T-helper 1 cell treated with Interleukin-12 subunit alpha and Interleukin-12 subunit beta and Interleukin-4 antibody, amounts not matched to agents 30 μg/mL and 1 μg/mL, for 36 hours (primary cell): ENCODE results near the gene ATP1A3.
"Not testable (repeated sequence)": the region's sequence is repeated elsewhere in the genome, so short reads cannot be mapped to it uniquely, and the experiment has no call there.

Experiments
- H3K27ac Mint-ChIP-seq: one replicate; pipeline ENCODE4 v1.8.0; 2021; ENCODE audit warnings: mild to moderate bottlenecking, mixed read lengths
- H3K27me3 Mint-ChIP-seq: one replicate; pipeline ENCODE4 v1.8.0; 2021; ENCODE audit warnings: low read depth, mixed read lengths
- H3K36me3 Mint-ChIP-seq: one replicate; pipeline ENCODE4 v1.8.0; 2021; ENCODE audit warnings: low read depth, mixed read lengths
- H3K4me1 Mint-ChIP-seq: one replicate; pipeline ENCODE4 v1.8.0; 2021; ENCODE audit warnings: low read depth, mixed read lengths
- H3K4me3 Mint-ChIP-seq: one replicate; pipeline ENCODE4 v1.8.0; 2021; ENCODE audit warnings: mild to moderate bottlenecking, moderate library complexity, mixed read lengths
- H3K9me3 Mint-ChIP-seq: one replicate; pipeline ENCODE4 v1.8.0; 2021; ENCODE audit warnings: mixed read lengths

Gene ATP1A3

DNA sequence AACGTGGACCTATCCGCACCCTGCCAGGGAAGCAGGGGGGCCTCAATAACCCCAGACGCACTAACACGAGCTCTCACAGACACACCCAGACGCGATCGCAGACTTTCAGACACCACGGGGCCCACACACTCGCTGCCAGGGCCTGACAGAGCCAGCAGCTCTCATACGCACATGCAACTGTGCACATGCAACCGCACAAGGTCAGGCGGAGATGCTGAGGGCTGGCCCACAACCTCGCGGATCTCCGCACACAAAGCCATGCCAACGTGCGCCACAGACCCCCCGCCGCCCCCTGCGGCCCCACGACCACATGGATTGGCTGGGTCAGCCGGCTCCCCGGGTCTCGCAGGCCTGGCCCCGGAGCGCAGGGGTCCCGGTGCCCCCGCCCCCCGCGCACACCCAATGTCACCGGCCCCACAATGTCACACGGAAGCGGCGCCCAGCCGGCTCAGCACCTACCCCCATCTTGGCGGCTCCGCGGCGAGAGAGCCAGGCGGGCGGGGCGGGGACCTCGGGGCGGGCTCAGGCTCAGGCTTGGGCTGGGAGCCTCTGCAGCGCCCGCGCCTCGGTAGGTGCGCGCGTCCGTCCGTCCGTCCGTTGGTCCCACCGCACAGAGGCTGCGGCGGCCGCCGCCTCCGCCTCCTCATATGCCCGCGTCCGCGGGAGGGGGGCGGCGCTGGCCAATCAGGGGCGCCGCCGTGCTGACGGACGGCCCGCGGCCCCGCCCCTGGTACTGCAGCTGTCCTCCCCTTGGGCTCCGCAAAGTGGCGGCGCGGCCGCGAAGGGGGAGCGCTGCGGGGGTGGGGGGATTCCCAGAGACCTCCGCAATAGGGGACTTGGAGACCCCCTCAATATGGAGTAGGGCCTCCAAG lies at the start of gene ATP1A3:
ATP1A3 (minus strand) TSS at position 619 of the 872 bp plus-strand sequence; CDS start at position 465, 154 bp downstream.
- peaks cover 46% of the 10 kb centered on the region for H3K27me3 Mint-ChIP-seq
- H3K27ac Mint-ChIP-seq: no peak within 1 kb of the TSS
- H3K4me1 Mint-ChIP-seq: peaks cover 11% of the 10 kb centered on the region
- H3K36me3 Mint-ChIP-seq: no peaks in the 10 kb centered on the region
- peak within 1 kb of the TSS; percentile 35 for H3K4me3 Mint-ChIP-seq
- no peaks in the 10 kb centered on the region for H3K9me3 Mint-ChIP-seq

DNA sequence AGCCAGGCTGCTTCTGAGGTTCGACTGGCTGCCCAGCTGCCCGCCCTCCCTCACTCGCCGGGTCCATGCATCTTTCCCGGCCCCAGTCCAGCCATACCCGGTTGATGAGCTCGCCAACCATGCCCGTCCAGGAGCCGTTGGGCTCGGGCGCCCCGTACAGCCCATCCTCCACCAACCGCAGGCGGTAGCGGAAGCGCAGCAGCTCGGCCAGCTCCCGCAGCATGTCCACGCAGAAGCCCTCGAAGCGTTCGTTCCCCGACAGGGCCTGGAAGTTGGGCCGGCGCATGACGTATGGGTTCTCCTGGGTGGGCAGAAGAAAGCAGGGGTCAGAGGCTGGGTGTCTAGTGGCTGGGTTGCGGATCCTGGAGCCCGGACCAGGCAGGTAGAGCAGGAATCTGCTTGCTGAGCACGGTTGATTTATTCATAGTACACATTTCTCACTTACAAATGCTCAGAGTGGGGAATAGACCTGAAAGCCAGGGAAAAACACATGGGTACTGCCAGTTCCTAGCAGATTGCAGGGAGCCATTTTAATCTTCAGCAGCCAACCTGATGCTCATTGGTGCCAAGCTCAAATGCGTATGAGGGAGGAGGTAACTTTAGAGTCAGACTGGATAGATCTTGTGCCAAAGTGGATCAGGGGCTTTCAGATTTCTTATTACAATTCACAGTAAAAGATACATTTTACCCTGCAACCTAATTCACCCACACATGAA lies 48.6 kb upstream of the ATP1A3 start:
- Mint-ChIP-seq H3K4me1 (no peaks in the 10 kb centered on the region), H3K27ac (no peak overlapping the region), H3K4me3 (no peak overlapping the region), H3K27me3 (peaks cover 5% of the 10 kb centered on the region), H3K9me3 (no peaks in the 10 kb centered on the region), H3K36me3 (no peaks in the 10 kb centered on the region)

DNA sequence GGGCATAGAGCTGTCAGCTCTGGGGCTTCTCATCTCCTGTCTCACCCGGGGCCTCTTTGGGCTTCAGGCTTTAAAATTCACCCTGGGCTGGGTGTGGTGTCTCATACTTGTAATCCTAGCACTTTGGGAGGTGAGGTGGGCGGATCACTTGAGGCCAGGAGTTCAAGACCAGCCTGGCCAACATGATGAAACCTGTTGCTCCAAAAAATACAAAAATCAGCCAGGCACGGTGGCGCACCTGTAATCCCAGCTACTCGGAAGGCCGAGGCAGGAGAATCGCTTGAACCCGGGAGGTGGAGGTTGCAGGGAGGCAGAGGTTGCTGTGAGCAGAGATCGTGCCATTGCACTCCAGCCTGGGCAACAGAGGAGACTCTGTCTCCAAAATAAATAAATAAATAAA lies 46.5 kb upstream of the ATP1A3 start:
- not testable (repeated sequence) for H3K9me3 Mint-ChIP-seq

DNA sequence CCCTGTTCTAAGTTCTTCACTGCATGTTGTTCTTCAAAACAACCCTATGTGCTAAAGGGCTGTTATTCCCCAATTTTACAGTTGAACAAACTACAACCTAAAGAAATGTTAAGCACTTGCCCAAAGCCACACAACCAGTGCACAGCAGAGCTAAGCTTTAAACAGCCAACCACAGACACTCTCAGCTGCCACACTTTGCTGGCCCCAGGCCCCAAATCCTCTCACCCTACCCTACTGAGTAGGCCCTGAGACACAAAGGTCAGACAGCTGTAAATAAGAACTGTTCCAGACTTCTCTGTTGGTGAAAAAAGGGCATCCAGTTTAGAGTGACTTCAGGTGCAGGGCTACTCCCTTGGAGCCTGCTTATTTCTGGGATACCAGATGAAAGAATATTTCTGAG lies 46.0 kb upstream of the ATP1A3 start:
- Mint-ChIP-seq H3K27ac (no peak overlapping the region), H3K36me3 (no peaks in the 10 kb centered on the region), H3K9me3 (no peaks in the 10 kb centered on the region), H3K4me3 (no peak overlapping the region), H3K27me3 (no peaks in the 10 kb centered on the region), H3K4me1 (peaks cover 1% of the 10 kb centered on the region)

More for the DNA sequence above, 46.5 kb upstream of the ATP1A3 start:
- H3K27me3 Mint-ChIP-seq, H3K36me3 Mint-ChIP-seq, H3K27ac Mint-ChIP-seq, H3K4me1 Mint-ChIP-seq, H3K4me3 Mint-ChIP-seq: not testable (repeated sequence)

DNA sequence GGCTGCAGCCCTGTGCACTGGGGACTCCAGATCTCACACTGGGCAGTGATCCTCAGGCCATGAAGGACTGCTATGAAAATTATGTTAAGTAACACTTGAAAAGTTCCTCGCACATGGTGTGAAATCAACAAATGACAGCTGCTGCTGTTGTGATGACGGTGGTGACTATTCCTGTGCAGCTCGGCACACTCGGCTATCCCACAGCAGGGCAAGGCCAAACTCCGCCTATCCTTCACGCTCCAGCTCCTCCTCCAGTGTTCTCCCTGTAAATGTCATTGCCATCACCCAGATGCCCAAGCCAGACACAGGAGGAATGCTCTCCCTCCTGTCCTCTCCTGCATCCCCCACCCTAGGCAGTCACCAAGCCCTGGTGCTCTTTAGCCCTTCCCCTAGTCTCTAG lies 44.6 kb upstream of the ATP1A3 start:
- H3K36me3 Mint-ChIP-seq: no peaks in the 10 kb centered on the region
- no peaks in the 10 kb centered on the region for H3K9me3 Mint-ChIP-seq
- no peak overlapping the region for H3K27ac Mint-ChIP-seq
- no peak overlapping the region for H3K4me3 Mint-ChIP-seq
- H3K27me3 Mint-ChIP-seq: no peaks in the 10 kb centered on the region
- peaks cover 5% of the 10 kb centered on the region for H3K4me1 Mint-ChIP-seq

DNA sequence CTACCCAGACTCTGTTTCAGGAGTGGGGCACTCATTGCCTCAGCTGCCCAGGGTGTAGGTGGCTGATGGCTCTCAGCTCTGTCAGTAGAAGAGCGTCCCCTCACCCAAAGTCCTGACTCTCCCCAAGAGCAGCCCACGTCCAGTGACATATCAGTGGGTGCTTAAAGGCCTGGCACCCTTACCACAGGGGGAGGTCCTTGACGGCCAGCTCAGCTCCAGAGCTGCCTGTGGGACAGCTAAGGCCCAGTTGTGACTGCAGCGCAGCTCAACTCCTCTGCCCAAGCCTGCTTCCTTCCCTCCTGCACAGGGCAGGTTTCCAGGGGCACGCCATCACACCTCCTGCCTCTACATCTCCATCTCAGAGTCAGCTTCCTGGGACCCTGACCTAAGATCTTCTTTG lies 43.6 kb upstream of the ATP1A3 start:
- Mint-ChIP-seq H3K27me3 (no peaks in the 10 kb centered on the region), H3K27ac (no peak overlapping the region), H3K4me1 (peaks cover 5% of the 10 kb centered on the region), H3K9me3 (no peaks in the 10 kb centered on the region), H3K36me3 (no peaks in the 10 kb centered on the region), H3K4me3 (no peak overlapping the region)

DNA sequence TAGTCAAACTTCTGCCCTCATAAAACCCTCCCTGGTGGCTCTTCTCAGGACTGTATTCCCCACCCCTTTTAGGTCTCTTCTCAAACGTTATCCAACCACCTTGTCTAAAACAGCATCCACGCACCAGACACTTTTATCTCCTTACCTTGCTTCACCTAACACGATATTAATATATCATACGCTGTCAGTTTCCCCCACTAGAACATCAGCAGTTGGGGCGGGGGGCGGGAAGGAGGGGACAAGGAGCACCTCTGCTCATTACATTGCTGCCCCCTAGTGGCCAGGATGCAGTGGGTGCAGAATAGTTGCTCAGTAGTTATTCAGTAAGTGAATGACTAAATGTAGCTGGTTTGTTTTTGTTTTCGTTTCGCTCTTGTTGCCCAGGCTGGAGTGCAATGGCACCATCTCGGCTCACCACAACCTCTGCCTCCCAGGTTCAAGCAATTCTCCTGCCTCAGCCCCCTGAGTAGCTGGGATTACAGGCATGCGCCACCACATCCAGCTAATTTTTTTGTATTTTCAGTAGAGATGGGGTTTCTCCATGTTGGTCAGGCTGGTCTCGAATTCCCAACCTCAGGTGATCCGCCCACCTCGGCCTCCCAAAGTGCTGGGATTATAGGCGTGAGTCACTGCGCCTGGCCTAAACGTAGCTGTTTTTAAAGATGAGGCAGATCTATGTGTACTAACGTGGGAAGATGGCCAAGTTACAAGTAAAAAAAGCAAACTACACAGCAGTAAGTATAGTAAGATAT lies 40.8 kb upstream of the ATP1A3 start:
- not testable (repeated sequence) for H3K36me3 Mint-ChIP-seq, H3K27ac Mint-ChIP-seq, H3K4me1 Mint-ChIP-seq, H3K4me3 Mint-ChIP-seq, H3K9me3 Mint-ChIP-seq, H3K27me3 Mint-ChIP-seq

DNA sequence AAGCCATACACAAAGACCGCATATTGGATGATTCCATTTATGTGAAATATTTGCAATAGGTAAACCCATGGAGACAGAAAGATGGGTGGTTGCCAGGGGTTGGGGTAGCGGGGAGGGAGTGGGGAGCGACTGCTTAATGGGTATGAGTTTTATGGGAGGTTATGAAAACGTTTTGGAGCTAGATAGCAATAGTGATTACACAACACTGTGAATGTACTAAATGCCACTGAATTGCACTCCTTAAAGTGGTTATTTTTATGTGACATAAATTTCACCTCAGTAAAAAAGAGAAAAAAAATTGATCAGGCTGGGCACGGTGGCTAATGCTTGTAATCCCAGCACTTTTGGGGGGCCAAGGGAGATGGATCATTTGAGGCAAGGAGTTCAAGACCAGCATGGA lies 39.4 kb upstream of the ATP1A3 start:
- H3K27ac Mint-ChIP-seq: no peak overlapping the region
- peaks cover 5% of the 10 kb centered on the region for H3K4me1 Mint-ChIP-seq
- no peak overlapping the region for H3K4me3 Mint-ChIP-seq
- H3K36me3 Mint-ChIP-seq: no peaks in the 10 kb centered on the region
- peaks cover 4% of the 10 kb centered on the region for H3K27me3 Mint-ChIP-seq
- no peaks in the 10 kb centered on the region for H3K9me3 Mint-ChIP-seq

DNA sequence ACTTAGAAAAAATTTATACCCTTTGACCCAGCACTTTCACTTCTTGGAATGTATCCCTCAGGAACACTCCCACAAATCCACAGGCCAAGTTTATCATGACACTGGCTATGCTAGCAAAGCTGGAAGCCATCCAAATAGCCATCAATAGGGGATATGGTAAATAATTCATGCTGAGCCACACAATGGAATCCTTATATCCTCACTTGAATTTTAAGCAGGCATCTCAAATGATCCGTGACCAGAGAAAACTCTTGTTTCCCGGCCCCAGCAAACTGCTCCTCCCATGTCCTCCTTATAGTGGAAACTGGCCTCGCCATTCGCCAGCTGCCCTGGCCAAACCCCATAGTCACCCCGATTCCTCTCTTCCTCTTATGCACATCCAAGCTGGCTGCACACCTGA lies 38.4 kb upstream of the ATP1A3 start:
- H3K4me1 Mint-ChIP-seq: peaks cover 5% of the 10 kb centered on the region
- peaks cover 4% of the 10 kb centered on the region for H3K27me3 Mint-ChIP-seq
- no peak overlapping the region for H3K4me3 Mint-ChIP-seq
- H3K27ac Mint-ChIP-seq: no peak overlapping the region
- no peaks in the 10 kb centered on the region for H3K36me3 Mint-ChIP-seq
- no peaks in the 10 kb centered on the region for H3K9me3 Mint-ChIP-seq

DNA sequence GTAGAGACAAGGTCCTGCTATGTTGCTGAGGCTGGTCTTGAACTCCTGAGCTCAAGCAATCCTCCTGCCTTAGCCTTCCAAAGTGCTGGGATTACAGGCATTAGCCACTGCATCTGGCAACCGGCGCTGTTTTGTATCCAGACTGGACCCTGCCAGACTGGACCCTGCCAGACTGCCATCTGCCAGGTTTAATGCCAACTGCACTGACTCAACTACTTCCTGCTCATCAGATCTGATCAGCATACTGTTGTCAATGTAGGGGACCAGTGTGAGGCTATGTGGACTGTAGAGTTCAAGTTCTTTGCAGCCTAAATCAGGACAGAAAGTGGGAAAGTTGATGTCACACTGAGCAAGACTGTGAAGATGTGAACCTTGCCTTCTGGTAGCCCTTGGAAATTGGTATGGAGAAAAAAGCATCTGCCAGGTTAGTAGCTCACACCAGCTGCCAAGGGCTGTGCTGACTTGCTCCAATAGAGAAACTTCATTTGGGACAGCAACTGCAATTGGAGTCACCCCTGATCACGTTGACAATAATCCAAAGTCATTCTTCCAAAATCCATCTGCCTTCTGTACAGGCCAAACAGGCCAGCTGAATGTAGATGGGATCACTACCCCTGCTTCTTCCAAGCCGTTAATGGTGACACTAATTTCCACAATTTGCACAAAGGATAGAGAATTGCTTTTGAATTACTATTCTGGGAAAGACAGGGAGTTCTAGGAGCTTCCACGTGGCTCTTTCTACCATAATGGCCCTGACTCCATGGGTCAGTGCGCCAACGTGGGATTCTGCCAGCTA lies 36.8 kb upstream of the ATP1A3 start:
- Mint-ChIP-seq H3K4me1 (peaks cover 5% of the 10 kb centered on the region), H3K36me3 (no peaks in the 10 kb centered on the region), H3K4me3 (no peak overlapping the region)

DNA sequence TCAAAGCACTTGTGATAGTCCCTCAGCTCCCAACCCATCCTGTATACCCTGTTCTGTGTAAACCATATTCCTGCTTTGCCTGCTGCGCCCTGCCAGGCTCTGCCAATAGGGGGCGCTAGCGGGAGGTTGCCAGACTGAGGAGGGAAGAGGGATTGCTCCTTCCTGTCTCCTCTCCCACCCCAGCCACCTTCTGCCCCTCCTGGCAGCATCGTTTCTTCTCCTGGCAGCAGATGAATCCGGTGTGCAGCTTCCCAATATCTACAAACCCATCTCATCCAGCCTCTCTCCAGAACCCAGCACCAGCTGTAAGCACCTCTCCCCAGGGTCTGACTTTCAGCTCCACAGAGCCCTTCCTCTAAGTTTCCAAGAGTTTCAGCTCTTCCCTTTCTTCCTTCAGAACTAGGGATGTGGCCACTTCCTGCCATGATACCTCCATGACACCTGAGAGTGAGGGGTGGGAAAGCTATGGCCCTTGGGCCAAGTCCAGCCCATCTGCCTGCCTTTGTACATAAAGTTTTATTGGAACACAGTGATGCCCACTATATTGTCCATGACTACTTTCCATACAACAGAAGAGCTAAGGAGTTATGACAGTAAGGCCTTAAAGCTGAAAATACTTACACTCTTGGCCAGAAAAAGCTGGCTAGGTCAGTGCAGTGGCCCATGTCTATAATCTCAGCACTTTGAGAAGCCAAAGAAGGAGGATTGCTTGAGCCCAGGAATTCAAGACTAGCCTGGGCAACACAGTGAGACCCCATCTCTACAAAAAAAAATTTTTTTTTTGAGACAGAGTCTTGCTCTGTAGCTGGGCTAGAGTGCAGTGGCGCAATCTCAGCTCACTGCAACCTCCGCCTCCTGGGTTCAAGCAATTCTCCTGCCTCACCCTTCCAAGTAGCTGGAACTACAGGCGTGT lies 34.5 kb upstream of the ATP1A3 start:
- Mint-ChIP-seq H3K36me3 (no peaks in the 10 kb centered on the region), H3K27me3 (peaks cover 4% of the 10 kb centered on the region), H3K9me3 (no peaks in the 10 kb centered on the region), H3K27ac (no peak overlapping the region), H3K4me1 (no peaks in the 10 kb centered on the region), H3K4me3 (no peak overlapping the region)

More for the DNA sequence above, 36.8 kb upstream of the ATP1A3 start:
- Mint-ChIP-seq H3K27me3 (peaks cover 4% of the 10 kb centered on the region), H3K9me3 (no peaks in the 10 kb centered on the region), H3K27ac (no peak overlapping the region)

DNA sequence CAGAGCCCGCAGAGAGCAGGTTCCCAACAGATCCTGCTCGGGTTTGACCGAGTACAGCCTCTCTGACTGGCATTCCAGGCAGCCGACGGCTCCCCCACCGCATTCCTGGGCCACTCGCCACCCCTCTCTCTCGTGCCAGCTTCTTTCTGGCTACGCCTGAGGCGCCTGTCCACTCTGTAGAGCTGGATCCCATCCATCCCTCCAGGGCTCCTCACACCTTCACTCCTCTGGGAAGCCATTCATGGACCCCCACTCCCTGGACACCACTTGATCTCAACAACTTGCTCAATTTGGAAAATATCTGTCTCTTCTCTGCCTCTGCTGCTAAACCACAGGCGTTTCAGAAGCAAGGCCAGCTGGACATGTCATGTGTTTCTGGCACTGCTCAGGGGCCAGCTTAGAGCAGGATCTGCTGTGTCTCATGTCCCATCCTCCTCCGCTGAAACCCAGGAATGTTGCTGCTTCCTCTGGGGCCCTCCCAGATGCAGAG lies 30.6 kb upstream of the ATP1A3 start:
- Mint-ChIP-seq H3K9me3 (no peaks in the 10 kb centered on the region), H3K4me1 (no peaks in the 10 kb centered on the region), H3K27me3 (no peaks in the 10 kb centered on the region), H3K27ac (no peak overlapping the region), H3K36me3 (no peaks in the 10 kb centered on the region), H3K4me3 (no peak overlapping the region)

DNA sequence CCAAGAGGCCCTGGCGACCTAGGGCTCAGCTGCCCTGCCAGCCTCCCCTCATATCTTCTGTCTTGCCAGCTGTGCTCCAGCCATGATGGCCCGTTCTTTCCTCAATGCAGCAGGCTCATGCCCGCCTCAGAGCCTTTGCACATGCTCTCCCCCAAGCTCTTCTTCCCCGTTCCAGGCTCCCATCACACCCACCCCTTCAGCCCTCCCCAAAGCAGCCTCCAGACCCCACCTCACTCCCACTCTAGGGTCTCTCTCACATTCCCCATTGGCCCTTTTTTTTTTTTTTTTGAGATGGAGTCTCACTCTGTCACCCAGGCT lies 29.9 kb upstream of the ATP1A3 start:
- H3K27ac Mint-ChIP-seq: no peak overlapping the region
- no peaks in the 10 kb centered on the region for H3K36me3 Mint-ChIP-seq
- no peaks in the 10 kb centered on the region for H3K27me3 Mint-ChIP-seq
- no peak overlapping the region for H3K4me3 Mint-ChIP-seq
- no peaks in the 10 kb centered on the region for H3K4me1 Mint-ChIP-seq
- H3K9me3 Mint-ChIP-seq: no peaks in the 10 kb centered on the region
